HG03135 (cell line): ENCODE results near the gene MBTD1.
"Not testable (repeated sequence)": the region's sequence is repeated elsewhere in the genome, so short reads cannot be mapped to it uniquely, and the experiment has no call there.

Source experiments
- ATAC-seq: cut with Tn5 transposase; IDR thresholded peaks from one replicate; pipeline ENCODE4 v1.9.1; 2021; ENCODE audit warnings: mild to moderate bottlenecking, moderate library complexity; ENCODE audit not compliant: unreplicated experiment

MBTD1 gene

DNA sequence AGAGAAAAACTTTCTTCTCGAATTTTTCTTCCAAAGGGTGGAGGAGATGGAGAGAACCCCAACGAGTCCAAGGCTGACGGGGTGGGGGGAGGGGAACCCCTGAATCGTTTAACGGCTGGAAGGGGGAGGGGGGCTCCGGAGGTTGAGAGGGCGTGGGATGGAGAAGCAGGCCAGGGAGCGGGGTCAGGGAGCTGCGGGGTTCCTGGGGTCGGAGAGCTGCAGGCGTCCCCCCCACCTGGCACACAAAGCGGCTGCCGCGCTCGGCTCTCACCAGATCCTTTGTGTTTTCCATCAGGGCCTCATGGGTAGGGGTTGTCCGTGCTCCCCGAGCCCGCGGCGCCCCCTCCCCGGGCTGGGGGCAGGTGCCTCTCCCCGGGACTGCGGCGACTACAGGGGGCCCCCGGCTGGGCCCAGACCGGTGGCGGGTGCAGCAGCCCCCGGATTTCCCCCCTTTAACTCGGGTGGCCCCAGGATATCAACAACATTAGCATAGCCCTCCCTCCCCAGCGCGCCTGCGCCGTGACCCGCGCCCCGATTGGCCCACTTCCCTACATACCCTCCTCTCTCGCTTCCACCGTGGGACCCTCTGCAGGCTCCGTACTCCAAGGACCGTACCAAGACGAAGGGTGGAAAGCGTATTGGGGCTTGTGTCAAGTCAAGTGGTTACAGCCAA lies at the start of gene MBTD1:
MBTD1 (minus strand) TSS at position 486 of the 673 bp plus-strand sequence. CDS start 34,888 bp downstream, outside the sequence.
- peak; percentile 80 for ATAC-seq

GRCh38 chr17:51305182-51305581 lies 45.3 kb upstream of the MBTD1 start:
- ATAC-seq = no peak

GRCh38 chr17:51299859-51300258 lies 40.0 kb upstream of the MBTD1 start:
- no peak for ATAC-seq

DNA sequence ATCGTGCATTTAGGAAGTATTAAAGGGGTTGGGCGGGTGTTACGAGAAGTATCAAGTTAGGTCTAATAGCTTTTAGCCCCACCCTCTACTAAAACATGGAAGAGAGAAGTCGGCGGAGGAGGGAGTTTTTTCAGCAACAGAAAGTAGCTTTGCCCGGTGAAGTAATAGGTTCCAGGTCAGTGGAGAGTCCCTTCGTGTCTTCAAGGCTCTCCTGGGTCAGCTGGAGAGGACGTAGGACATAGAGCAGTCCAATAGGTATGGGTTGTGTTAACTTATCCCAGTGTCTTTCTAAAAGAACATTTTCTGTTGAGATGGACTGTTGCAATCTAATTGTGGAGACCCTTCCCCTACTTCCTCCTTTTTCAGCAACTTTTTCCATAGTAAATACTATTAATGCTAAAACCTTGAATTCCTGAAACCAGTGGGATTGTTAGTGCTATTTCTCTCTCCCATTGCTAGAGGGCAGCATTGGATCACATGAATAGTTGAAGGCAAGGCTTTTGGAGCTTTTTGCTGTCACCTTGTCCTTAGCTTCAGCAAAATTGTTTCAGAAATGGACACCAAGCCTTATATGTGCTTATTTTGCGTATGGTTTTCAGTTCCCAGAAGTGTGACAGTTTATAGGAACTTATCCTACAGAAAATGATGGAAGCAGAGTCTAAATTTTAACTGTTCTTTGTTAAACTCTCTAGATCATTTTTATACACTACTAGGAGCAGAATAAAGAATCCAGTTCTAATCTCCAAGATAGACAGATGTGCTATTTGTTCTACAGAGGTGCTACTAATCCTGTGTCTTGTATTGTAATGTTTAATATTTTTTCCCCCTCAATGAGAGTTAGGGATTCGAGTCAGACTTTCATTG lies 38.9 kb upstream of the MBTD1 start:
- no peak for ATAC-seq

- not testable (repeated sequence) for ATAC-seq
Observed at GRCh38 chr17:51294338-51294737, 34.5 kb upstream of the MBTD1 start.

GRCh38 chr17:51289696-51290111 lies 29.9 kb upstream of the MBTD1 start:
- ATAC-seq = no peak

DNA sequence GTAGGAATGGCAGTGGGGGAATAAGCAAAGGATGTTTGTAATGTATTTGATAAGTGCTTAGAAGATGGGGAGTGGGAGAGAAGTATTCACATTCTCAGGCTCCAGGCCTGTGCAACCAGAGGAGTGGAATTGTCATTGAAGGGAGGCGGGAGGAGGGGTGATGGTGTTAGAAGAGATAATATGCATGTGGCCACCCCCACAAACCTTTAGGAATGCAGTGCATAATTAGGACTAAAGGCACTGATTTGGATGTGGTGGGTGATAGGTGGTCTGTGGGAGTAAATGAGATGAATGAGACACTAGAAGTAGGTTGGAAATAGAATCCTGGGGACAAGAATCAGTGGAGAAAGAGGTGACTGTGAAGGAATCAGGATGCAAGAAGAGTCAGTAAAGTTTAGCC lies 27.6 kb upstream of the MBTD1 start:
- no peak for ATAC-seq

DNA sequence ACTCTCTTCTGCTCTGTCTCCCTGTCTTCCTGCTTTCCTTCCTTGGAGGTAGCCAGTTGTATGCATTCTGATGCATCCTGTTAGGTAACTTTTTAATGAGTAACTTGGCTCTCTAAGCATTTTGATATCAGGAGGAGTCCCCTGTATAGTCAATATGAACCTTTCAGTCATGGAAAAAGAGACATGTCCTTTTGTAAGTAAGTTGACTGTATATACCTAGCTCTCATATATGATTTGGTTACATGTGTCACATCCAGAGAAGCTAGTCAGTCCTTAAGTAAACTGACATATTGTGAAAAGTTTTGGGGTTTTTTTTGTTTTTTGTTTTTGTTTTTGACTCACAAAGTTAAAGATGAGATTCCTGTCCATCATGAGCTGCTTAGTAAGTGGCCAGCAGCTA lies 19.3 kb upstream of the MBTD1 start:
- ATAC-seq = no peak

- no peak for ATAC-seq
Observed at GRCh38 chr17:51275381-51275780, 15.5 kb upstream of the MBTD1 start.

DNA sequence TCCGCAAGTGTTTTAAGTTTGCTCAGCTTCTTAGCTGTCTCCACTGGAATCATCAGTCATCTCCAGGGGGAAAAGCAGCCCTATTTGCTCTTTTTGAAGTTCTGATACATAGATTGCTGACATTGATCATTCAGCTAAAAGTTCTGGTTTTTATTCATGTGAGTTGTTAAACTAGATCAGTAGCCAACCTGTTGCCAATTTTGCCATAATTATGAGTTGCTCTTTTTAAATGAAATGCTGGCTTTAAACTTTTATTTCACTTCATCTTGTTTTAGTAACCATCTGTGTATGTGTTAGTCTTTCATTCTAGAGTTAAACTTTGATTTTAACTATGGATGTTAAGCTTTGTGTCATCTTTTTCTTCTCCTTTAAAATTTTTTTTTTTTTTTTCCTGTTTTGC lies 13.0 kb upstream of the MBTD1 start:
- ATAC-seq = no peak

- no peak for ATAC-seq
Observed at GRCh38 chr17:51270636-51271035, 10.8 kb upstream of the MBTD1 start.

DNA sequence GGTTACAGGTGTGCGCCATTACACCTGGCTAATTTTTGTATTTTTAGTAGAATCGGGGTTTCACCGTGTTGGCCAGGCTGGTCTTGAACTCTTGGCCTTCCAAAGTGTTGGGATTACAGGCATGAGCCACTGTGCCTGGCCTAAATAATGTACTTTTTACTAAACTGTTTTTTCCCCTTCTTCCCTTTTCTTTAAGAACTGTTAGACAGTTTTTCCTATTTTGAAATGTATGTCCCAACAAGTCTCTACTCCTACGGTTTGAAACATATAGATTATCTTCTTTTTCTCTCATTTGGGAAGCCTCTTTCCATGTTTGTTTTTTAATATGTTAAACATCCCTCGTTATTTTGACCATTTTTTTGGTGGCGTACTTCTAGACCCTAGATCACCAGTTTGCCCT lies 10.1 kb upstream of the MBTD1 start:
- ATAC-seq = no peak

DNA sequence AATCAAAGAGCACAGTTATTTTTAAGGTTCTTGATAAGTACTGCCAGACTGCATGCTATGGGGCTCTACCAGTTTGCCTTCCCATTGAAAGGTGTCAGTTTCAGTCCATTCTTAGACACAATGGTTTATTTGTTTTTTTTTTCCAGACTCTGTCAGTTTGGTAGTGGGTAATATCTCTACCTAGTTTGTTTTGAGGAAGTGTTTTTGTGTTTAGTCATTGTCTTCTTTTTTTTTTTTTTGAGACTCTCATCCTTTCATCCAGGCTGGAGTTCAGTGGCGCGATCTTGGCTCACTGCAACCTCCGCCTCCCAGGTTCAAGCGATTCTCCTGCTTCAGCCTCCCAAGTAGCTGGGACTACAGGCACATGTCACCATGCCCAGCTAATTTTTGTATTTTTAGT lies 4.6 kb upstream of the MBTD1 start:
- ATAC-seq = not testable (repeated sequence)

- no peak for ATAC-seq
Observed at GRCh38 chr17:51263006-51263405, 3.2 kb upstream of the MBTD1 start.

GRCh38 chr17:51261024-51261963 lies 1.4 kb upstream of the MBTD1 start:
- ATAC-seq = no peak

DNA sequence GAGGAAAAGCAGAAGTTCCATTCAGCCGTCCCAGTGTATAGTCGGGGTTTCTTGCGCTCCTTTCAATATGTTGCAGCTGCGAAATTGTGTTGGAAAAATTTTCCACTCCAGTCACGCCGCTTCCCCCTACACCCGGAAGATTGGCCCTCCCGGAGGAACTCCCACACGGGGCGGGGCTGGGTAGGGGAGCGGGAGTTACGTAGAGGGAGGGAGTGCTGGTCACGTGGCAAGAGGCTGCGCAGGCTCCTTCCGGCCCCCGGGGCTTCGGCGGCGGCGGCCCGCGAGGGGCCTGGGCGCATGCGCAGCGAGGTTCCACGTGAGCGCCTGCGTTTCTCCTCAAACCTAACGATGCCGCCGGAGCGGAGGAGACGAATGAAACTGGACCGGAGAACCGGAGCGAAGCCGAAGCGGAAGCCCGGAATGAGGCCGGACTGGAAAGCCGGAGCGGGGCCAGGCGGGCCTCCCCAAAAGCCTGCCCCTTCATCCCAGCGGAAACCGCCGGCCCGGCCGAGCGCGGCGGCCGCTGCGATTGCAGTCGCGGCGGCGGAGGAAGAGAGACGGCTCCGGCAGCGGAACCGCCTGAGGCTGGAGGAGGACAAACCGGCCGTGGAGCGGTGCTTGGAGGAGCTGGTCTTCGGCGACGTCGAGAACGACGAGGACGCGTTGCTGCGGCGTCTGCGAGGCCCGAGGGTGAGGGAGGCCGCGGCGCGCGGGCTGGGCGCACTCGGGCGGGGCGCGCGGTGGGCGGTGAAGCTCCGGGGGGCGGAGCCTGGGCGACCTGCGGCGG lies 581 bp upstream of the MBTD1 start, which contains the start of gene UTP18:
UTP18 (plus strand) TSS at position 310 of the 787 bp plus-strand sequence; CDS start at position 349, 39 bp downstream.
- peak; percentile 75 for ATAC-seq

DNA sequence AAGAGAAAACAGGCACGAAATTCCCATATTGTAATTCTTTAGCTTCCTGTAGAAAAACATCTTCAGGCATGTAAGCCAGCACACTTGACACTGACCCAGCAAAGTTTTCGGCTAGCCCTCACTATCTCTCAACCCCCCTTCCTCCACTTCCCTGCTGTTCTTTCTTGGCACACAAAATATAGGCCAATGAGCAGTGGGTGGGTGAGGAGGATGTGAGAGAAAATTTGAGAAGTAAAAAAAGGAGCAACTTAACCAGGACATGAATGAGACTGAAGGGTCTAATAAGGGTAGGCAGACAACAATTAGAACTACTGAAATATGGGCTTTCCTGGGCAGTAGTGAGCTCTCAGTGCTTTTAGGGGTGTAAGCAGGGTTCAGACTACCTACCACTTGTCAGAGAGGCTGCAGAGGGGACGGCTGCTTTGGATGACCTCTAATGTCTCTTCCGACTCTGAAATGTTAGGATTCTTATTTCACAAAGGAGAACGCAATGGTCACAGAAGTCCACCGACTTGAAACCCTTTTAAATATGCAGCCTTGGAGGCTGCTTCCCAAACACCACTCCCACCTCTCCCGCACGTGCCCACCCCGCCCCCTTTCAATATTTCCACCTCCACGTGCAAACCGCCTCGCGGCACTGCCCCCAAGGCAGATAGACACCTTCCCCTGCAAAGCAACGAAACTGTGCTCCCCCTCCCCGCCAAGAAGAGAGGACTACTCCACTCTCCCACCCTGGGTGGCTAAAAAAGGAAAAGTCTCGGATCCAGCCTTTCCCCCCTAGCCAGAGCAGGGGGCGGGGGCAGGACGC lies 889 bp downstream of the MBTD1 start:
- no peak for ATAC-seq

- no peak for ATAC-seq
Observed at GRCh38 chr17:51257150-51258081, 2.4 kb downstream of the MBTD1 start.
